GM19468 (cell line): Measurements from ENCODE around the gene CCDC200.
"Not testable (repeated sequence)": the region's sequence is repeated elsewhere in the genome, so short reads cannot be mapped to it uniquely, and the experiment has no call there.

Experiments
- ATAC-seq: cut with Tn5 transposase; IDR thresholded peaks from one replicate; pipeline ENCODE4 v1.9.1; 2021; ENCODE audit warnings: mild to moderate bottlenecking, moderate library complexity, moderate number of reproducible peaks; ENCODE audit not compliant: unreplicated experiment; ENCODE audit errors: extremely low read depth

The CCDC200 gene

GRCh38 chr17:43228020-43228782 is at the start of gene CCDC200:
CCDC200 (minus strand) TSS chr17:43228623; CDS start chr17:43228554, 69 bp downstream.
- ATAC-seq = not testable (repeated sequence)

GRCh38 chr17:43272914-43273313 is 44.5 kb upstream of the CCDC200 start:
- ATAC-seq = not testable (repeated sequence)

GRCh38 chr17:43272483-43272882 is 44.1 kb upstream of the CCDC200 start:
- ATAC-seq = not testable (repeated sequence)

GRCh38 chr17:43270552-43271504 is 42.4 kb upstream of the CCDC200 start:
- ATAC-seq = not testable (repeated sequence)

GRCh38 chr17:43246456-43246855 is 18.0 kb upstream of the CCDC200 start:
- not testable (repeated sequence) for ATAC-seq

- not testable (repeated sequence) for ATAC-seq
These were observed 12.4 kb upstream of the CCDC200 start for GRCh38 chr17:43240596-43241352.

- not testable (repeated sequence) for ATAC-seq
These were observed 11.2 kb upstream of the CCDC200 start for GRCh38 chr17:43239597-43239996.

GRCh38 chr17:43233877-43234276 is 5.5 kb upstream of the CCDC200 start, which contains the start of gene RNU2-1:
RNU2-1 (minus strand) TSS chr17:43233977.
- not testable (repeated sequence) for ATAC-seq

- not testable (repeated sequence) for ATAC-seq
These were observed 4.8 kb upstream of the CCDC200 start for GRCh38 chr17:43233263-43233662.

- not testable (repeated sequence) for ATAC-seq
These were observed 3.7 kb upstream of the CCDC200 start for GRCh38 chr17:43232021-43232699.

GRCh38 chr17:43231205-43232020 is 3.0 kb upstream of the CCDC200 start:
- ATAC-seq = not testable (repeated sequence)

- ATAC-seq = no peak
These were observed 2.0 kb downstream of the CCDC200 start for GRCh38 chr17:43226393-43226792.

- ATAC-seq = no peak
These were observed 4.2 kb downstream of the CCDC200 start for GRCh38 chr17:43224146-43224705.

GRCh38 chr17:43220511-43221125 is 7.8 kb downstream of the CCDC200 start:
- no peak for ATAC-seq

GRCh38 chr17:43219746-43220380 is 8.6 kb downstream of the CCDC200 start:
- ATAC-seq = no peak

- no peak for ATAC-seq
These were observed 9.4 kb downstream of the CCDC200 start for GRCh38 chr17:43219001-43219400.

GRCh38 chr17:43217614-43218087 is 10.8 kb downstream of the CCDC200 start:
- no peak for ATAC-seq
